Measurements from ENCODE around the gene SH3TC2.

The SH3TC2 gene

GRCh38 chr5:148996270-148996669 is 66.6 kb downstream of the SH3TC2 start:
- no peak for DNase-seq

GRCh38 chr5:148995791-148996190 is 67.1 kb downstream of the SH3TC2 start:
- no peak for DNase-seq

- no peak for DNase-seq
These were observed 69.5 kb downstream of the SH3TC2 start for GRCh38 chr5:148993283-148993936.

- DNase-seq, result no peak
These were observed 70.6 kb downstream of the SH3TC2 start for GRCh38 chr5:148992265-148992664.

- no peak for DNase-seq
These were observed 71.3 kb downstream of the SH3TC2 start for GRCh38 chr5:148991566-148991965.

- no peak for DNase-seq
These were observed 72.0 kb downstream of the SH3TC2 start for GRCh38 chr5:148990817-148991216.

- DNase-seq, result no peak
These were observed 73.3 kb downstream of the SH3TC2 start for GRCh38 chr5:148989567-148989966.

- no peak for DNase-seq
These were observed 74.5 kb downstream of the SH3TC2 start for GRCh38 chr5:148988328-148988727.

- no peak for DNase-seq
These were observed 76.2 kb downstream of the SH3TC2 start for GRCh38 chr5:148986636-148987035.

GRCh38 chr5:148984345-148984744 is 78.5 kb downstream of the SH3TC2 start:
- DNase-seq, result no peak

GRCh38 chr5:148981353-148981752 is 81.5 kb downstream of the SH3TC2 start:
- DNase-seq, result no peak

- no peak for DNase-seq
These were observed 82.1 kb downstream of the SH3TC2 start for GRCh38 chr5:148980731-148981130.

GRCh38 chr5:148979083-148979723 is 83.7 kb downstream of the SH3TC2 start:
- no peak for DNase-seq

- DNase-seq, result no peak
These were observed 84.3 kb downstream of the SH3TC2 start for GRCh38 chr5:148978370-148979082.

- no peak for DNase-seq
These were observed 86.1 kb downstream of the SH3TC2 start for GRCh38 chr5:148976569-148977381.

- DNase-seq, result no peak
These were observed 88.1 kb downstream of the SH3TC2 start for GRCh38 chr5:148974642-148975327.

GRCh38 chr5:148973455-148973854 is 89.4 kb downstream of the SH3TC2 start:
- no peak for DNase-seq

GRCh38 chr5:148972974-148973374 is 89.9 kb downstream of the SH3TC2 start:
- DNase-seq, result no peak

GRCh38 chr5:148972396-148972795 is 90.5 kb downstream of the SH3TC2 start:
- no peak for DNase-seq

GRCh38 chr5:148970876-148971275 is 92.0 kb downstream of the SH3TC2 start:
- DNase-seq, result no peak

GRCh38 chr5:148970228-148970627 is 92.6 kb downstream of the SH3TC2 start:
- no peak for DNase-seq

GRCh38 chr5:148969291-148969690 is 93.6 kb downstream of the SH3TC2 start:
- no peak for DNase-seq

- DNase-seq, result no peak
These were observed 94.6 kb downstream of the SH3TC2 start for GRCh38 chr5:148968311-148968710.
